ENCODE measurements around the gene SLC9A3.

GRCh38 chr5:462051-462481 lies 62.2 kb downstream of the SLC9A3 start:
- TF ChIP-seq, protein P1, sequence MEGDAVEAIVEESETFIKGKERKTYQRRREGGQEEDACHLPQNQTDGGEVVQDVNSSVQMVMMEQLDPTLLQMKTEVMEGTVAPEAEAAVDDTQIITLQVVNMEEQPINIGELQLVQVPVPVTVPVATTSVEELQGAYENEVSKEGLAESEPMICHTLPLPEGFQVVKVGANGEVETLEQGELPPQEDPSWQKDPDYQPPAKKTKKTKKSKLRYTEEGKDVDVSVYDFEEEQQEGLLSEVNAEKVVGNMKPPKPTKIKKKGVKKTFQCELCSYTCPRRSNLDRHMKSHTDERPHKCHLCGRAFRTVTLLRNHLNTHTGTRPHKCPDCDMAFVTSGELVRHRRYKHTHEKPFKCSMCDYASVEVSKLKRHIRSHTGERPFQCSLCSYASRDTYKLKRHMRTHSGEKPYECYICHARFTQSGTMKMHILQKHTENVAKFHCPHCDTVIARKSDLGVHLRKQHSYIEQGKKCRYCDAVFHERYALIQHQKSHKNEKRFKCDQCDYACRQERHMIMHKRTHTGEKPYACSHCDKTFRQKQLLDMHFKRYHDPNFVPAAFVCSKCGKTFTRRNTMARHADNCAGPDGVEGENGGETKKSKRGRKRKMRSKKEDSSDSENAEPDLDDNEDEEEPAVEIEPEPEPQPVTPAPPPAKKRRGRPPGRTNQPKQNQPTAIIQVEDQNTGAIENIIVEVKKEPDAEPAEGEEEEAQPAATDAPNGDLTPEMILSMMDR (IDR thresholded peaks at IDR 0.05), result no peak
- TF ChIP-seq POLR2AphosphoS5 (IDR thresholded peaks at IDR 0.05), result no peak

Data from esophagus muscularis mucosa (tissue), 3 donors.